GM18867 (cell line): ENCODE data around the gene PGLYRP4.

Experiments
- ATAC-seq: cut with Tn5 transposase; IDR thresholded peaks from one replicate; pipeline ENCODE4 v1.9.1; 2021; ENCODE audit warnings: mild to moderate bottlenecking, moderate library complexity; ENCODE audit not compliant: unreplicated experiment

Gene PGLYRP4

GRCh38 chr1:153293480-153293775 is 55.2 kb downstream of the PGLYRP4 start:
- no peak for ATAC-seq

- ATAC-seq = no peak
Observed at GRCh38 chr1:153292740-153293479, 55.7 kb downstream of the PGLYRP4 start.

- no peak for ATAC-seq
Observed at GRCh38 chr1:153292185-153292584, 56.5 kb downstream of the PGLYRP4 start.

GRCh38 chr1:153291514-153291913 is 57.1 kb downstream of the PGLYRP4 start:
- ATAC-seq = no peak

- peak; percentile 42 for ATAC-seq
Observed at GRCh38 chr1:153288634-153289275, 59.9 kb downstream of the PGLYRP4 start.
